HG02588 (cell line): ENCODE data around the gene KCNE4.

Experiments used
- ATAC-seq: cut with Tn5 transposase; IDR thresholded peaks from one replicate; pipeline ENCODE4 v1.9.1; 2021; ENCODE audit warnings: mild to moderate bottlenecking, moderate library complexity; ENCODE audit not compliant: unreplicated experiment

KCNE4 gene

GRCh38 chr2:223040527-223040926 is 11.5 kb upstream of the KCNE4 start:
- no peak for ATAC-seq

GRCh38 chr2:223041527-223042109 is 10.4 kb upstream of the KCNE4 start:
- no peak for ATAC-seq

GRCh38 chr2:223042284-223042683 is 9.7 kb upstream of the KCNE4 start:
- no peak for ATAC-seq

GRCh38 chr2:223042704-223043118 is 9.3 kb upstream of the KCNE4 start:
- ATAC-seq, result no peak

GRCh38 chr2:223043164-223043941 is 8.6 kb upstream of the KCNE4 start:
- no peak for ATAC-seq

GRCh38 chr2:223044092-223044836 is 7.7 kb upstream of the KCNE4 start:
- ATAC-seq, result no peak

GRCh38 chr2:223044916-223045700 is 6.9 kb upstream of the KCNE4 start:
- ATAC-seq, result no peak

GRCh38 chr2:223046470-223047040 is 5.4 kb upstream of the KCNE4 start:
- ATAC-seq, result no peak

- no peak for ATAC-seq
These were observed 4.7 kb upstream of the KCNE4 start for GRCh38 chr2:223047260-223047761.

GRCh38 chr2:223048519-223048918 is 3.5 kb upstream of the KCNE4 start:
- peak; percentile 71 for ATAC-seq

GRCh38 chr2:223049356-223049755 is 2.6 kb upstream of the KCNE4 start:
- ATAC-seq, result no peak

- ATAC-seq, result no peak
These were observed 1.8 kb upstream of the KCNE4 start for GRCh38 chr2:223050188-223050587.

GRCh38 chr2:223050900-223051504 is 988 bp upstream of the KCNE4 start:
- no peak for ATAC-seq

- ATAC-seq, result no peak
These were observed 826 bp downstream of the KCNE4 start for GRCh38 chr2:223052548-223053483.

- no peak for ATAC-seq
These were observed 1.6 kb downstream of the KCNE4 start for GRCh38 chr2:223053484-223054192.

GRCh38 chr2:223054193-223054781 is 2.3 kb downstream of the KCNE4 start:
- ATAC-seq, result no peak

GRCh38 chr2:223055140-223055539 is 3.1 kb downstream of the KCNE4 start:
- ATAC-seq, result no peak

- ATAC-seq, result no peak
These were observed 3.8 kb downstream of the KCNE4 start for GRCh38 chr2:223055836-223056235.
